ENCODE results near the gene ISG15.

Gene ISG15

GRCh38 chr1:1061682-1062345, 48.5 kb downstream of the ISG15 start:
- DNase-seq (ENCODE audit: low spot score): no peak

GRCh38 chr1:1062348-1063163, 49.3 kb downstream of the ISG15 start:
- DNase-seq (ENCODE audit: low spot score): no peak

- DNase-seq (ENCODE audit: low spot score): no peak
These were observed 50.1 kb downstream of the ISG15 start for GRCh38 chr1:1063261-1063944.

Measured in iPS-NIHi11 (cell line).